CD4-positive, alpha-beta T cell (primary cell): ENCODE results near the gene TMEFF2. TPM values are rescaled to one million over a fixed set of nuclear protein-coding genes. Genes with fewer than 3 reads are reported as not detected.

Experiments
- ATAC-seq: fragments of 200-7000 bp; cut with Tn5 transposase; one replicate; pipeline ENCODE4 v1.10.0; 2022; ENCODE audit warnings: mild to moderate bottlenecking; ENCODE audit not compliant: poor library complexity
- CTCF ChIA-PET: fragments of 350-600 bp; sonication (Branson Sonifier 250); formaldehyde crosslinking; loops from one replicate; lab custom pipeline; 2021; ENCODE audit warnings: antibody characterized with exemption, inconsistent platforms; lab: Charles Lee
- POLR2A ChIA-PET: fragments of 350-600 bp; sonication (Branson Sonifier 250); formaldehyde crosslinking; loops from one replicate; lab custom pipeline; 2021; ENCODE audit warnings: antibody characterized with exemption, inconsistent platforms; lab: Charles Lee
- DNase-seq, 14 experiments: peaks; one replicate each; pipeline ENCODE4 v3.0.0-alpha.2; 2013 to 2020; ENCODE audit warnings: mixed read lengths in 2 of 14
- H3K27ac ChIP-seq, 2 donors: one replicate each; pipeline versions ENCODE4 v1.5.1 to v1.7.0; 2013; ENCODE audit warnings: low read length in 2 of 2, low read depth in 1 of 2, mild to moderate bottlenecking in 1 of 2
- H3K27me3 ChIP-seq, 2 experiments: 1 replicate in 1 of 2; 2 replicates in 1 of 2; pipeline versions ENCODE4 v1.6.1 to v1.7.0; 2013; ENCODE audit warnings: low read length in 2 of 2, control low read depth in 1 of 2, mild to moderate bottlenecking in 1 of 2, moderate library complexity in 1 of 2; ENCODE audit not compliant: insufficient read depth in 2 of 2, control insufficient read depth in 1 of 2
- H3K36me3 ChIP-seq: one replicate; pipeline ENCODE4 v1.6.1; 2013; ENCODE audit warnings: low read length, control low read depth; ENCODE audit not compliant: insufficient read depth
- H3K4me1 ChIP-seq: one replicate; pipeline ENCODE4 v1.6.1; 2013; ENCODE audit warnings: low read length, control low read depth; ENCODE audit not compliant: insufficient read depth
- H3K4me3 ChIP-seq: one replicate; pipeline ENCODE4 v1.5.1; 2013; ENCODE audit warnings: mild to moderate bottlenecking, low read length, moderate library complexity
- H3K9me3 ChIP-seq, 2 experiments: 1 replicate in 1 of 2; 2 replicates in 1 of 2; pipeline versions ENCODE4 v1.6.1 to v1.7.0; 2013; ENCODE audit warnings: low read length in 2 of 2, mild to moderate bottlenecking in 2 of 2, control low read depth in 1 of 2, moderate library complexity in 1 of 2; ENCODE audit not compliant: control insufficient read depth in 1 of 2, insufficient read depth in 1 of 2
- H3K27ac Mint-ChIP-seq: one replicate; pipeline ENCODE4 v1.8.0; 2020; ENCODE audit warnings: mixed read lengths
- H3K27me3 Mint-ChIP-seq: one replicate; pipeline ENCODE4 v1.8.0; 2021; ENCODE audit warnings: mixed read lengths
- H3K36me3 Mint-ChIP-seq: one replicate; pipeline ENCODE4 v1.8.0; 2021; ENCODE audit warnings: low read depth, mixed read lengths
- H3K4me1 Mint-ChIP-seq: one replicate; pipeline ENCODE4 v1.8.0; 2021; ENCODE audit warnings: low read depth, mixed read lengths
- H3K4me3 Mint-ChIP-seq: one replicate; pipeline ENCODE4 v1.8.0; 2020; ENCODE audit warnings: mild to moderate bottlenecking, mixed read lengths
- H3K9me3 Mint-ChIP-seq: one replicate; pipeline ENCODE4 v1.8.0; 2020; ENCODE audit warnings: mixed read lengths
- CTCF ChIP-seq: fragments of 200-600 bp; IDR thresholded peaks from one replicate; pipeline ENCODE4 v1.8.0; 2022; ENCODE audit warnings: antibody characterized with exemption, mild to moderate bottlenecking
- intact Hi-C, 2 experiments: fragments of 100-400 bp; cut with DNase I in 1 of 2; cut with micrococcal nuclease in 1 of 2; formaldehyde crosslinking; loops; one replicate each; pipeline versions ENCODE4 v1.15.1 to v1.9.0; 2023 to 2025; cut with DNase I, micrococcal nuclease
- total RNA-seq, 174 experiments: library from RNA in 2 of 174; stranded (reverse) in 2 of 174; gene quantifications; one replicate each; pipeline ENCODE4 v1.2.3 and lab custom pipeline; 2021 to 2026

TMEFF2 gene
- total RNA-seq, 2 experiments from 2014 or later, result not detected

DNA sequence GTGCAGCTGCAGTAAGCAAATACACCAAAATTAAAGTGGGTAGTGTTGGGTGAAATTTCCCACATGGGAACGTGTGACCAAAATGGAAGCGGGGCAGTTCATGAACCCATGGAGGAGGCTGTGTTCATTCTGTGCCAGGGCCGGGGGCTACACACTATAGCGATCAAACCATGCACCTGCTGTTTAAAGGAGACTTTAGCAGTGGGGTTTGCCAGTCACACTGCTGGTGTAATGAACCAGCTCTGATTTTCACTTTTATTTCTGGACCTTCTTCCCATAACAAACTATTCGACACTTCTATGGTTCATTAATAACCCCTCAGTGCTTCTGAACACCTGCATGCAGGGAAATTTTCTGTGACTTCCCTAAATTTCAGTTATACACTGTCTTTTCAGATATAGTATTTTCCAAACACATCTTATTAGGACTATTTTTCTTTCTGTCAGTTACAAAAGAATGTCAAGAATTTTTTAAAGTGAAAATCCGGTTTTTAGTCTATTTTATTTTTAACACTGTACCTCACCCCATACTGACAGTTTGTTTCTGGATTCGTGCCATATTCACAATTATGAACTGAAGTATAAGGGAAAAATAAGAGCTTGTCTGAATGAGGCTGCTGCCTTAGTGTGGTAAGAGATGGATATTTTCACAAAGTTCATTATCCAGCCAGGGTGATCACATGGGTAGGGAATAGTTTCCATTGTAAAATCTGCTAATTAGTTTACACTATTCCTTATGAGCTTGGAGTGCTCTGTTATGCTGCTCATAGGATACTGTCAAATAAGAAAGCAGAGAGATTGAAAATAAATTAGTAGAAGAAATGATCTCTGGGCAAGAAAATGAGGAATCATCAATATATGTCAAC is 236.5 kb downstream of the TMEFF2 start:
- H3K9me3 ChIP-seq, result no peaks in the 10 kb centered on the region
- no peaks in the 10 kb centered on the region for H3K4me1 ChIP-seq
- Mint-ChIP-seq H3K4me1 (no peaks in the 10 kb centered on the region), H3K27ac (no peak overlapping the region), H3K27me3 (peaks cover 23% of the 10 kb centered on the region), H3K36me3 (no peaks in the 10 kb centered on the region), H3K9me3 (no peaks in the 10 kb centered on the region), H3K4me3 (no peak overlapping the region)
- H3K27ac ChIP-seq, result no peak overlapping the region
- ChIA-PET POLR2A (no interaction called here), CTCF (no interaction called here)
- H3K36me3 ChIP-seq, result no peaks in the 10 kb centered on the region
- DNase-seq (no peak), ATAC-seq (no peak)
- no peak overlapping the region for H3K4me3 ChIP-seq
- TF ChIP-seq CTCF, result no peak
- no peaks in the 10 kb centered on the region for H3K27me3 ChIP-seq
- intact Hi-C loops, result no loop called here

GRCh38 chr2:191954451-191954850 is 240.3 kb downstream of the TMEFF2 start:
- Mint-ChIP-seq H3K36me3 (no peaks in the 10 kb centered on the region), H3K27me3 (peaks cover 23% of the 10 kb centered on the region), H3K27ac (no peak overlapping the region), H3K4me3 (no peak overlapping the region), H3K9me3 (no peaks in the 10 kb centered on the region), H3K4me1 (no peaks in the 10 kb centered on the region)
- DNase-seq (no peak), ATAC-seq (no peak)
- H3K27me3 ChIP-seq, result no peaks in the 10 kb centered on the region
- ChIA-PET POLR2A (no interaction called here), CTCF (no interaction called here)
- no peaks in the 10 kb centered on the region for H3K9me3 ChIP-seq
- H3K27ac ChIP-seq, result no peak overlapping the region
- intact Hi-C loops, result no loop called here
- H3K36me3 ChIP-seq, result no peaks in the 10 kb centered on the region
- H3K4me3 ChIP-seq, result no peak overlapping the region
- H3K4me1 ChIP-seq, result no peaks in the 10 kb centered on the region
- TF ChIP-seq CTCF, result no peak

DNA sequence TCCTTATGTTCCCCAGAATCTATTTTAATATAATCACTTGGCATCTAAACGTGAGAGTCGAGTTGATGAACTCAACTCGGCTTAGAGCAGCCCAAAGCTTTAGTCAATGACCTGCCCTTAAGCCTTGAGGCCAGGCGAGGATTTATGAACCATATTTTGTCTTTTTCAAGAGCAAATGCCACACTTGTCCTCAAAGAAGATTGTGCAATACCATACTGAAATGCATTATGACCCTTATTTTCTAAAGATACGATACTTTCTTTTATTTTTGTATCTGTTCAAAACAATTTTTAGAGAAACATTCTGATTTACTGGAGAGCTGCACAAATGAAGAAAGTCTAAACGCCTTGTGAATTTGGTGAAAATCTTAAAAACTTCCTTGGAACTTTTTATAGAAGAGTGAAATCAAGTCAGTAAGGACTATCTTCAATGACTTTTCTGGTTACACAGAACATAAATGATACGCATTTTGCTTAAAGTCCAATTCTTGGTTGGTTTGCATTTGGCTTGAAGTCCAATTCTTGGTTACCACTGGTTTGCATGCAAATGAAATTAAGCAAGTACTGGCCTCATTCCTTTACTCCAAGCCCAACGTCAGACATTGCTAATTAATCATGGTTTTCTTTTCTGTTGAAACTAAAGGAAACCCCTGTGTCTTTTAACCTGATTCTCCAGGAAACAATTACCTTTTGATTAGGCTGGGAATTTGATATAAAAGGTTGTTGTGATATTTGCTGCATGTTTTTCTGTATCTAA is 242.0 kb downstream of the TMEFF2 start:
- no peak overlapping the region for H3K4me3 ChIP-seq
- no peak for ATAC-seq
- H3K36me3 ChIP-seq, result no peaks in the 10 kb centered on the region
- no peaks in the 10 kb centered on the region for H3K36me3 Mint-ChIP-seq
- intact Hi-C loops, result no loop called here
- no peak for TF ChIP-seq CTCF
- H3K27ac Mint-ChIP-seq, result no peak overlapping the region
- H3K27me3 ChIP-seq, result no peaks in the 10 kb centered on the region
- no peaks in the 10 kb centered on the region for H3K9me3 Mint-ChIP-seq
- H3K27me3 Mint-ChIP-seq, result peaks cover 22% of the 10 kb centered on the region
- ChIA-PET CTCF (no interaction called here), POLR2A (no interaction called here)
- no peak for DNase-seq
- H3K4me3 Mint-ChIP-seq, result no peak overlapping the region
- H3K4me1 Mint-ChIP-seq, result no peaks in the 10 kb centered on the region
- H3K27ac ChIP-seq, result no peak overlapping the region
- no peaks in the 10 kb centered on the region for H3K4me1 ChIP-seq
- no peaks in the 10 kb centered on the region for H3K9me3 ChIP-seq
